ENCODE measurements around the gene FEM1A.
"Not testable (repeated sequence)": the region's sequence is repeated elsewhere in the genome, so short reads cannot be mapped to it uniquely, and the experiment has no call there.

FEM1A gene

DNA sequence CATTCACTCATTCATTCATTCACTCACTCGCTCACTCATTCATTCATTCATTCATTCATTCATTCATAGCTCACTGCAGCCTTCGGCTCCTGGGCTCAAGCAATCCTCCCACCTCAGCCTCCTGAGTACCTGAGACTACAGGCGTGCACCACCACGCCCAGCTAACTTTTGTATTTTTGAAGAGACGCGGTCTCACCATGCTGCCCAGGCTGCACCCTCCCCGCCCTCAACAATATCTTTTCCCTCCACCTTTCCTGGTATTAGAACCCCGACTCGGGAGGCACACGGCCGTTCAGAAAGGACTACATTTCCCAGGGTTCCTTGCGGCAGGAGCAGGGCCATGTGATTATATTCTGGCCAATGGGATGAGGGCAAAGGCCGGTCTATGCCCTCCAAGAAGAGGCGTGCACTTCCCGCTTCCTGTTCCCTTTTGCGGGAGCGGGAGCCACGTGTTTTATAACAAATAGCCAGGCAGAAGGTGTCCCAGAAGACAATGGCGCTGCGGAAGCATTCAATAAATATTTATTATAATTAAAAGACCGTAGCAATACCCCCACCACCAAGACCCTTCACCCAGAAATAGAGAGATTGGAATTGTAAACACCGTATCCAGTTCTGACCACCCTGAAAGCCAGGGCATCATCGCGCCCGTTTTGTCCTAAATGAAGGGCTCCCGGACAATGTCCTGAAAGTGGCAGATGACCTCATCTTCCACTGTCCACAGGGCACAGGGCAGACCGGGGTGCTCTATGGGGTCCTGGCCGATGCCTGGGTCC, 24.1 kb downstream of the FEM1A start:
- DNase-seq, result peak; percentile 75 to 77

DNA sequence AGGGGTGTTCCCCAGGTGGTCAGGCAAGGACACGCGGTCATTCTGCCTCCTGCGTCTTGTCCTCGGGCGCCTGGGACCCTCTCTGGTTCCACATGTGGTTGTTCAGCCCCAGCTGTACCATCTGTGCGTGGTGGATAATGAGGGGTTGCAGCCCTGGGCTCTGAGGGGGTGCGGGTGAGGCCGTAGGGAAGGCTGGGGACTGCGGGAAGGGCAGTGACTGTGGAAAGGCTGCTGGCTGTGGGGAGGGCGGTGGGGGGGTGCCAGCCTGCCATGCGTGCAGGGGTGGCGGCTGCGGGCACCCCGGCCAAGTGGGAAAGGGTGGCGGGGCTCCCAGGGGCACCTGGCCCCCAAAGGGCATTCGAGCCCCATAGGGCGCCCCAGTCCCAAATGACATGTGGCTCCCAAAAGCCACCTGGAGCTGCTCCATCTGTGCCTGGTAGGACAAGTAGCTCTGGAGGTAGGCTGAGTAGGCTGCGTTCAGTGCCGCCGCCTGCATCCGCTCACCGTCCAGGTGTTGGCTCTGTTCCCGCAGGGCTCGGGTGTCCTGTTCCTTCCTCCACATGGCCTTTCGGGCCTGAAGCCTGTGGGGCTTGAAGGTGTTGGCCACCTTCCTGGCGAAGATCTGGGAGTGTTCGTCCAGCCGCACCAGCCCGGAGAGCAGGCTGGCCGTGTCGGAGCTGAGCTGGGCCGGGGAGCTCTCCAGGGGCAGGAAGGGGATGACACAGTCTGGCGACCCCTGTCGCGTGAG, 24.8 kb downstream of the FEM1A start:
- no peak for DNase-seq

DNA sequence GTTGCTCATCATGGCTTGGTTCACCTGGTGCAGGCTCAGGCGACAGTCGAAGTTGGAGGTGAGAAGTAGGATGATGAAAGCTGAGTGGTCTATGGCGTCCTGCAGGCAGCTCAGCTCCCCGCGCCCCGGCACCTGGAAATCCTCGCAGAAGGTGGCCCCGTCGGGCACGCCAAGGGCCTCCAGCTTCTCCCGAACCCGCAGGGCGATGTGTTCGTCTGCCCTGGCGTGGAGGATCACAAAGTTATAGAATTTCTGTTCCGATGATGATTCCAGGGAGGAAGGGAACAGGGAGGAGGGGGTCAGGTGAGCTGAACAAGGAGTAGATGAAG, 25.4 kb downstream of the FEM1A start:
- no peak for DNase-seq

DNA sequence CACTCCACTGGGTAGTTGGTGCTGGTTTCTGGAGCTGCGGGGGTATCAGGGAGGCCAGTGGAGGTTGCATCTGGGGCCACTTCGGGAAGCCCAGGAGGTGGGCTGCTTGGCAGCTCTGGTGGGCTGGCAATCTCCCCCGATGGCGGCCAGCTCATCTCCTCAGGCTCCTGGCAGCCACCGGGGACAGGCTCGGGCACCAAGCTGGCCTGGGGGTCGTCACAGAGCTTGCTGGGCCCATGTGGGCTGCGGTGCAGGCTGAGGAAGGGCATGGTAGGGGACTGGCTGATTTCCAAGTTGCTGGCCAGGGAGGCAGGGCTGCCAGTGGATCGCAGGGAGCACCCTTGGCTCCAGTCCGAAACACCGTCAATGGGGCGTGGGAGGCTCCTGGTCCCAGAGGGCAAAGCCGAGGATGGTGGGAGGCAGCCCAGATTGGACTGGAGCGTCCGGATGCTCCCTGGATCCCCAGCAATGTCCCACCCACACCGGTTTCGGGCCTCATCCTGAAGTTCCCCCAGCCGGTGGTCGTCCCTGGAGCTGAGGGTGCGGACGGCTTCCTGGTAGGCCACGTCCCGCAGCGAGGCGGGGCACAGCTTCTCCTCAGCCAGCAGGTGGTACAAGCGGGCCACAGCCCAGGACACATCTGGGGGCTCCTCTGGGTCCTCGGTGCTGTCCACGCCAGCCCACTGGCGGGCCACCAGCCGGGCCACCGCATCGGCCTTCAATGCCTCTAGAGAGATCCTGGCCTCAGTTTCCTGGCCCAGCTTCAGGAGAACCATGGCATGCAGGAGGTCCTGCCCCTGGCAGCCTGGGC, 26.1 kb downstream of the FEM1A start:
- DNase-seq, result no peak

DNA sequence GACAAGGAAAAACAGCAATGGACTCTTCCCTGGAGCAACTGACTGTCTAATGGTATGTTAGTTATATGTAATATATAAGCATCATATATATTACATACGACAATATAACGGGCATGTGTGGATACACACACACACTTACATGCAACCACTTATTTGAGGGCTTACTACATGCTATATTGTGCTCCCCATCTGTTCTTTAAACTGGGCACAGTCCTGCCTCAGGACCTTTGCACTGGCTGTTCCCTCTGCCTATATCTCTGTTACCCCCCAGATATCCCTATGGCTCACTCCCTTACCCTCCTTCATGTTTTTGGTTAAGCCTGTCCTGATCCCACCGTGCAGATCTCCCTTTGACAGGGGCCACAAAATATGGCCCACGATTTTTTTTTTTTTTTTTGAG, 29.7 kb downstream of the FEM1A start:
- no peak for DNase-seq

DNA sequence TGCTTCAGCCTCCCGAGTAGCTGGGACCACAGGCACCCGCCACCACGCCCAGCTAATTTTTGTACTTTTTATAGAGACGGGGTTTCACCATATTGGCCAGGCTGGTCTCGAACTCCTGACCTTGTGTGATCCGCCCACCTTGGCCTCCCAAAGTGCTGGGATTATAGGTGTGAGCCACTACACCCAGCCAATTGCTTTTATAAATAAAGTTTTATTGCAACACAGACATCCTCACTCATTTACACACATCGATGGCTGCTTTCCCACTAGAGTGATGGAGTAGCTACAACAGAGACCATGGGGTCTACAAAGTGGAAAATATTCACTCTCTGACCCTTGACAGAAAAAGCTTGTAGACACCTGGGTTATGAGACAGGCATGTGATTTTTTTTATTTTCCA, 30.8 kb downstream of the FEM1A start:
- not testable (repeated sequence) for DNase-seq

DNA sequence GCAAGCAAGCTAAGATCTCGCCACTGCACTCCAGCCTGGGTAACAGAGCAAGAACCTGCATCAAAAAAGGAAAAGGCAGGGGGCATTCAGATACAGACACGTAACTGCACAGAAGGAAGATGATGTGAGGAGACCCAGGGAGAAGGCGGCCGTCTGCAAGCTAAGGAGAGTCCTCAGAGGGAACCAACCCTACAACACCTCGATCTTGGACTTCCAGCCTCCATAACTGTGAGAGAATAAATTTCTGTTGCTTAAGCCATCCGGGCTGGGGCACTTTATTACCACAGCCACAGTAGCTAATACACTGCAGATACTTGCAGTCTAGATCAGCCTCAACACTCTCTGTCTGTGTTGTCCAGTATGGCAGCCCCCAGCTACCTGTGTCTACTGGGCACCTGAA, 32.0 kb downstream of the FEM1A start:
- DNase-seq, result no peak

DNA sequence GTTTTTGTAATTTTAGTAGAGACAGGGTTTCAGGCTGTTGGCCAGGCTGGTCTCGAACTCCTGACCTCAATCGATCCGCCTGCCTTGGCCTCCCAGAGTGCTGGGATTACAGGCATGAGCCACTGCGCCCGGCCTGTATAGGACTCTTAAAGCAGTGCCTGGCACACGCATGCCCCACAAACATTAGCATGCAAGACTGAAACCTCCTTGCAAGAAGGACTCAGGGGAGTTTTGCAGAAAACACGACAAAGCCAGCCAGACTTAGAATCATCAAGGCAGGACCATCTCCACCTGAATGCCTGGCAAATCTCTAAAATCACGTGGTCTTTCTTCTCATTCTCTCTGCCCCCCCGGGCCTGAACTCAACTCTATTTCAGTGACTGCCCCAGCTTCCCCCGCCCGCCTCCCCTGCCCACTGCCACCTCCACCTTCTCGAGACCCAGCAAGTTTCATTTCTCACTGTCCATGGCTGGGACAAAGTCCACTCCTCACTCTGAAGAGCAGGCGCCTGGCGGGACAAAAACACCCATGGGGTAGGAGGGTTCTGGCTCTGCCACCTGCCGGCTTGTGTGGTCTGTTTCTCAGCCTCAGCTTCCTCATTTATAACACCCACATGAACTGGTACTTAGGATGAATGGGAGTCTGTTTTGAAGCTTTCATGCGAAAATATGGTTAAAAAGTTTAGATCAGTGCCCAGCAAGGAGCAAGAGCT, 37.6 kb downstream of the FEM1A start:
- DNase-seq, result no peak

DNA sequence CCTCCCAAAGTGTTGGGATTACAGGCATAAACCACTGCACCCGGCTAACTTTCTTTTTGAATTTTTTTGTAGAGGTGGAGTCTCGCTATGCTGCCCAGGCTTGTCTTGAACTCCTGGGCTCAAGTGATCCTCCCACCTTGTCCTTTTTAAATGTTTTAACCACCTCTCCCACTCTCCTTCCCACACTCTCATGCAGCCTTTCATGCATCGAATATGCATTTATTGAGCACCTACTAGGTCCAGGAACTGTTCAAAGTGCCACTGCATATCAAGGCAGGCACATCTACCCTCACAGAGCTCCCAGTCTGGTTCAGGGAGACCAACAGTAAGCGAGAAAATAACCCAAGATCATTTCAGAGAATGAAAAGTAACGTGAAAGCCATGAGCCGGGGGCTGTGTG, 38.8 kb downstream of the FEM1A start:
- no peak for DNase-seq

DNA sequence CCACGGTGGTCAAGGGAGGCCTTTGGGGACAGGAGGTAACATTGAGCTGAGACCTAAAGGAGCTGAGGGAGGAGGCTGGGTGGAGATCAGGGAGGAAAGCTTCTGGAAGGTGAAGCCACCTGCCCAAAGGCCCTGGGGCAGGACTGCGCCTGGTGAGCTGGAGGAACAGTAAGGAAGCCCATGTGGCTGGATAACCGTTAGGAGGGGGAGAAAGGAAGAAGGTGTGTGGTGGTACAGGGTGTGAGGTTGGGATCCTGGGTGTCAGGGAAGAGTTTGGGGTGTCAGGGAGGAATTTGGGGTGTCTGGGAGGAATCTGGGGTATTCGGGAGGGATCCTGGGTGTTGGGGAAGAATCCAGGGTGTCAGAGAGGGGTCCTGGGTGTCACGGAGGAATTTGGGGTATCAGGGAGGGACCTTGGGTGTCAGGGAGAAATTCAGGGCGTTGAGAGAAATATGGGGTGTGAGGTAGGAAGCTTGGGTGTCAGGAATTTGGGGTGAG, 39.3 kb downstream of the FEM1A start:
- DNase-seq, result no peak

DNA sequence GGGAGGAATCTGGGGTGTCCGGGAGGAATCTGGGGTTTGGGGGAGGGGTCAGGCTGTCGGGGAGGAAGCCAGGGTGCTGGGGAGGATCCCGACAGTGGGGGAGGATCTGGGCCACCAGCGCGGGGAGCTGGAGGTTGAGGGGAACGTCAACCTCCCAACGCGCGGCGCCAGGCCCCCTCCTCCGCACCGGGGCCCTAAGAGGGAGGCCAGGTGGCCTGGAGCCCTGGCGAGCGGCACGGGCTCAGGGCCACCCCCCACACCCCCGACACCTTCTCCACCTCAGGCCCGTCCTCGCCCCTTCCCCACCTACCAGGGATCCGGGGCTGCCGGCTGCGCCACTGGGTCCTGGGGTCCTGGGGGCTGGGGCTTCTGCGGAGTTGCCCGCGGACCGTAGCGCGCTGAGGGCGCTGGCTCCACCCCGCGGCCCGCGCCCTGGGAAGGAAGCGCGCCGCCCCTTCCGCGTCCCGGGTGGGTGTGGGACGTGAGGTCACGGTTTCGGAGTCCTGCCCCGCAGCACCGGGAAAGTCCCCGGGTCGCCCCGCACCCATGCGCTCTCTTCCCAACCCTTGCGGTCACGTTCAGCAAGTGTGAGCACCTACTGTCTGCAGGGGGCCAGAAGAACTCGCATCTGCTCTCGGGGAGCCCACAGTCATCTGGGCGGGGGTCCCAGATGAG, 39.9 kb downstream of the FEM1A start, which contains the start of gene TICAM1:
TSS of gene TICAM1 (minus strand) at position 409 of the 675 bp plus-strand sequence. CDS start 13,335 bp downstream, outside the sequence.
- peak; percentile 85 for DNase-seq

DNA sequence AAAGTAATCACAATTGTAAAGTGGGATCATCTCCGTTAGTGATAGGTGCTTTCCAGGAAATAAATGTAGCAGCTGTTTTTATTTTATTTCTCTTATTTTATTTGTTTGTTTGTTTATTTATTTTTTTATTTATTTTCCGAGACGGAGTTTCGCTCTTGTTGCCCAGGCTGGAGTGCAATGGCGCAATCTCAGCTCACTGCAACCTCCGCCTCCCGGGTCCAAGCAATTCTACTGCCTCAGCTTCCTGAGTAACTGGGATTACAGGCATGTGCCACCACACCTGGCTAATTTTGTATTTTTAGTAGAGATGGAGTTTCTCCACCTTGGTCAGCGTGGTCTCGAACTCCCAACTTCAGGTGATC, 40.4 kb downstream of the FEM1A start:
- DNase-seq, result not testable (repeated sequence)

DNA sequence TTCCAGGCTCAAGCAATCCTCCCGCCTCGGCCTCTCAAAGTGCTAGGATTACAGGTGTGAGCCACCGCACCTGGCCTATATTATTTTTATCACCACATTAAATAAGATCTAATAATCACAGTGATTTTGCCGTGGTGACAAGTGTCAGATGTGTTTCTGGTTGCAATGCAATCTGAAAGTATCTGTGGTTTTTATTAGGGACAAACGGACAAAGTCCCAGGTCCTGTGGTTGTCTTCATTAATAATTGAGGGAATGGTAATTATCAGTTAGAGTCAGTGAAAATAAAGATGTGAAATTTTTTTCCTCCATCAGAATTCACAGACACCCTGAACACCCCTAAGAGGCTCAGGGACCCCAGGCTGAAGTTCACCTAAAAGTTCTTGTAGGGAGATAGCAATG, 41.2 kb downstream of the FEM1A start:
- DNase-seq, result no peak

DNA sequence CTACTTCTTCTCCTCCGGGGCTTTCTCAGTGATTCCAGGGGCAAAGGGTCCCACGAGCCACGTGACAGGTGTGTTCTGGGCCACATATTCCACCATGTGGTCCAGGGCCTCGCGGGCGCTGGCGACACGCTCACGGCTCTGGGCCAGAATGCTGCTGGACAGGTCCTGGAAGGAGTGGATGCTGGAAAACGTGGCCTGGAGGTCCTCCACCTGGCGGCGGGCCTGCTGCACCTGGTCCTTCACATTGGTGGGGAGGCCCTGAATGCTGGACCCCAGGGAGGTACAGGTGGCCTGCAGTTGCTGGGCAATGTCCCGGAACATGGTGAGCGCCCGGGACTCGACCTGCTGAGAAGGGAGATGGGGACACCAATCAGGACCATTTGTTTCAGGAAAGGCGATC, 47.7 kb downstream of the FEM1A start:
- DNase-seq, result no peak

DNA sequence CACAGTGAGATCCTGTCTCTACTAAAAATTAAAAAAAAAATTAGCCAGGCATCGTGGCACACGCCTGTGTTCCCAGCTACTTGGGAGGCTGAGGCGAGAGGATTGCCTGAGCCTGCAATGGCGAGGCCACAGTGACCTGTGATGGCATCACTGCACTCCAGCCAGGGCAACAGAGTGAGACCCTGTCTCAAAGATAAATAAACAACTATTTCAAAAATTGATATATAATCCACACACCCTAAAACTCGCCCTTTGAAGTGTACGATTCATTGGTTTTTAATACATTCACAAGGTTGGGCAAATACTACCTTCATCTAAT, 52.1 kb downstream of the FEM1A start:
- DNase-seq, result no peak

DNA sequence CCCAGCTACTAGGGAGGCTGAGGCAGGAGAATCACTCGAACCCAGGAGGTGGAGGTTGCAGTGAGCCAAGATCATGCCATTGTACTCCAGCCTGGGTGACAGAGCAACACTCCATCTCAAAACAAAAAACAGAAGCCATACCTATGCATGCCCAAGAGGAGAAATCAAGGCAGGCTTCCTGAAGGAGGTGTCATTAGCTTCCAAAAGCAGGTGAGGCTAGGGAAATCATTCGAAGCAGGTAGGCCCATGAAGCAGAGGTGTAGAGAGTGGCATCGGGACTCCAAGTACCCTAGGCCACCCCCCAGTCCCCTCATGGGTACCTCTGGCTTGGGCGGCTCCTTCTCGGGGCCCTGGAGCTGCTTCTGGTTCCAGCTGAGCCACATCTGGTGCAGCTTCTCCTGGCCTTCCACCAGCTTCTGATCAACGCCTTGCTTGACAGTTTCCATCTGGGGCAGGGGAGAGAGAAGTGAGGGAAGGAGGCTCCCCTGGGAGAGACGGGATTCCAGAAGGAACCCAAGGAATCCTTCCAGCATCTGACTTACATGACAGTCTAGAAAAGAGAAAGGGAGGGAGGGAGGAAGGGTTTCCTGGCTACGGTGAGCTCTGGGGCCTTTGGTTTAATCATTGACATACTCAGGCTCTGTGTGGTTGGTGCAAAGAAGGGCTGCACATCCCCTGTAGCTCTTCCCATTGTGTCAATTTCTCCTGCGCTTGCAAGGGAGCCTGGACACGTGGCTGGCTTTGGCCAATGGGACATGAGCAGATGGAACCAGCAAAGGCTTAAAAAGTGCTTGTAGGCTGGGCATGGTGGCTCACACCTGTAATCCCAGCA, 53.0 kb downstream of the FEM1A start:
- DNase-seq, result no peak

DNA sequence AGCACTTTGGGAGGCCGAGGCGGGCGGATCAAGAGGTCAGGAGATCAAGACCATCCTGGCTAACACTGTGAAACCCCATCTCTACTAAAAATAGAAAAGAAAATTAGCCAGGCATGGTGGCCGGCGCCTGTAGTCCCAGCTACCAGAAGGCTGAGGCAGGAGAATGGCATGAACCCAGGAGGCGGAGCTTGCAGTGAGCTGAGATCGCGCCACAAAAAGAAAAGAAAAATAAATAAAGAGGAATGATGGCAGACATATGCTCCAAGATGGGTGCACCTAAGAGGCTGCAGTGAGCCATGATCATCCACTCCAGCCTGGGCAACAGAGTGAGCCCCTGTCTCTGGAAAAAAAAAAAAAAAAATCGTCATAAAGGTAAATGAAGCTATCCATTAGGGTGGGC, 54.4 kb downstream of the FEM1A start:
- DNase-seq, result not testable (repeated sequence)

DNA sequence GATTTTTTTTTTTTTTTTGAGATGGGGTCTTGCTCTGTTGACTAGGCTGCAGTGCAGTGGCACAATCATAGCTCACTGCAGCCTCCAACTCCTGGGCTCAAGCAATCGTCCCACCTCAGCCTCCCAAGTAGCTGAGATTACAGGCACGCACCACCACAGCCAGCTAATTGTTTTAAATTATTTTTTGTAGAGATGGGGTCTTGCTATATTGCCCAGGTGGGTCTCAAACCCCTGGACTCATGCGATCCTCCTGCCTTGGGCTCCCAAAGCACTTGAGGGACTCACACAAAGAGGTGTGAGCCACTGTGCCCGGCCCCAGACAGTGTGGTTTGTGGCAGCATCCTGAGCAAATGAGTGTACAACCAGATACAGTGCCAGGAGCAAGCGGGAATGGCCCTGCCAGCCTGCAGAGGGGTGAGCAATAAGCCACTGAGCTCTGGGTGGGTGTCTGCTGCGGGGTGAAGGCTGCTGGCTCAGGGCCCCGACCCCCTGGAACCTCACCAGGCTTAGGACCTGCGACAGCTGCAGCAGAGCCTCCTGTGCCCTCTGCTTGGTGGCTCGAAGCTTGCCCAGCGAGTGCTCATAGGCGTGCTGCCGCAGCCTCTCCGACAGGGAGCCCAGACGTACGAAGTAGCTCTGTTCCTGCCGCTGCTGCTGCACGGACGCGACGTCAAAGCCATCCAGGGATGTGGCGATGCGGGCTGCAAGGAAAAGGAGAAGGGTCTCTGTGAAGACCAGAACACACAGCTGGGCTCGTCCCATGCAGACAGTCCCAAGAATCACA, 55.8 kb downstream of the FEM1A start:
- no peak for DNase-seq

DNA sequence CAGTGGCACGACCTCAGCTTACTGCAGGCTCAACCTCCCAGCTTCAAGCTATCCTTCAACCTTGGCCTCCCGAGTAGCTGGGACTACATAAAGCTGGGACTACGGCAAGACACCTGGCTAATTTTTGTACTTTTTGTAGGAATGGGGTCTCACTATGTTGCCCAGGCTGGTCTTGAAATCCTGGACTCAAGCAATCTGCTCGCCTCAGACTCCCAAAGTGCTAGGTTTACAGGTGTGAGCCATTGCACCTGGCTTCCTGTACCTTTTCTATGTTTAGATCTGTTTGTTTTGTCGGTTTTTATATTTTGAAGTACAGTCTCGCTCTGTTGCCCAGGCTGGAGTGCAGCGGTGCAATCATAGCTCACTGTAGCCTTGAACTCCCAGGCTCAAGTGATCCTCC, 57.5 kb downstream of the FEM1A start:
- DNase-seq, result no peak

All from activated CD4-positive, alpha-beta T cell treated with anti-CD3 and anti-CD28 coated beads for 4 hours (primary cell).